UCSD-AML1 (cell line): ENCODE data around the gene MED4.
"Not testable (repeated sequence)": the region's sequence is repeated elsewhere in the genome, so short reads cannot be mapped to it uniquely, and the experiment has no call there.

Source experiments
- DNase-seq: peaks from one replicate; lab custom pipeline; 2025; ENCODE audit not compliant: unreplicated experiment; lab: John Stamatoyannopoulos, UW

MED4 gene

GRCh38 chr13:48096670-48097069 lies 1.8 kb upstream of the MED4 start:
- DNase-seq, result no peak

- DNase-seq, result peak; percentile 41
Measured at GRCh38 chr13:48094404-48094780, 512 bp downstream of the MED4 start.

- DNase-seq, result no peak
Measured at GRCh38 chr13:48093588-48093987, 1.3 kb downstream of the MED4 start.

GRCh38 chr13:48086272-48086671 lies 8.6 kb downstream of the MED4 start:
- DNase-seq, result no peak

- no peak for DNase-seq
Measured at GRCh38 chr13:48081739-48082138, 13.2 kb downstream of the MED4 start.

DNA sequence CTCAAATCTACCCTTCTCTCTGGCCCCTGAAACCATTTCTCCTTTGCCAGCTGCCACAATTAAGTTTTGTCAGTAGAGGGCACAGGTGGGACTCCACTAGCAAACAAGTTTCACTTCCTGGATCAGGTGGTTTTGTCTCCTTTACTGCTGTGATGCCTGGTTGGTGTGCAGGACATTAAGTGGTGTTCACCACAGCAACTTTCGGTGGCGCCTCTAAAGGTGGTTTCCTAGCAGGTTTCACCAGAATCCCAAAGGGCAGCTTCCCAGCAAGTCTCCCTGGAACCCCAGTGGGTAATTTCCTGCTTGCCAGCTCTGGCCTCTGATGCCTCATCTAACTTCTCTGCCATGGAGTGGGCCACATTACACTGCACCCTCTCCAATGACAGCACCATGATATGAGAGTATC lies 16.6 kb downstream of the MED4 start:
- DNase-seq, result peak; percentile 17

- DNase-seq, result no peak
Measured at GRCh38 chr13:48074006-48074405, 20.9 kb downstream of the MED4 start.

DNA sequence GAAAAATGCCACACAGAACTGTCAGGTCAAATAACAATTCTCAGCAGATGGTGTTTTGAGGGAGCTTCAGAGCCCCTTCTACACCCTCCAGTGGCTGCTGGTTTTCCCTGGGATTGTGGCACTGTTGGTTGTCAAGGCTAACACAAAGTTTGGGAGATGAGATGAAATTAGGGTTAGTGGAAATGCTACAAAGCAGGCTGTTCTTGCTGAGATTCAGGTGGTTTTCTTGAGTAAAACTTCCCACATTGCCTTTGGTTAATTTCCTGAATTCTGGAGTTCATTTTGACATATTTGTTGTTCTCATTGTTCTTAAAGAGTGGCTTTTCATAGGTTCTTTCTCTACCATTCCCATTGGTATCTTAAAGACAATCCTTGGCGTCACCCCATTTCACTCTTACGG lies 22.1 kb downstream of the MED4 start:
- no peak for DNase-seq

- DNase-seq, result no peak
Measured at GRCh38 chr13:48072304-48072703, 22.6 kb downstream of the MED4 start.

- DNase-seq, result no peak
Measured at GRCh38 chr13:48070942-48071341, 24.0 kb downstream of the MED4 start.

- no peak for DNase-seq
Measured at GRCh38 chr13:48069573-48069972, 25.3 kb downstream of the MED4 start.

- DNase-seq, result no peak
Measured at GRCh38 chr13:48068952-48069351, 26.0 kb downstream of the MED4 start.

- no peak for DNase-seq
Measured at GRCh38 chr13:48068036-48068435, 26.9 kb downstream of the MED4 start.

DNA sequence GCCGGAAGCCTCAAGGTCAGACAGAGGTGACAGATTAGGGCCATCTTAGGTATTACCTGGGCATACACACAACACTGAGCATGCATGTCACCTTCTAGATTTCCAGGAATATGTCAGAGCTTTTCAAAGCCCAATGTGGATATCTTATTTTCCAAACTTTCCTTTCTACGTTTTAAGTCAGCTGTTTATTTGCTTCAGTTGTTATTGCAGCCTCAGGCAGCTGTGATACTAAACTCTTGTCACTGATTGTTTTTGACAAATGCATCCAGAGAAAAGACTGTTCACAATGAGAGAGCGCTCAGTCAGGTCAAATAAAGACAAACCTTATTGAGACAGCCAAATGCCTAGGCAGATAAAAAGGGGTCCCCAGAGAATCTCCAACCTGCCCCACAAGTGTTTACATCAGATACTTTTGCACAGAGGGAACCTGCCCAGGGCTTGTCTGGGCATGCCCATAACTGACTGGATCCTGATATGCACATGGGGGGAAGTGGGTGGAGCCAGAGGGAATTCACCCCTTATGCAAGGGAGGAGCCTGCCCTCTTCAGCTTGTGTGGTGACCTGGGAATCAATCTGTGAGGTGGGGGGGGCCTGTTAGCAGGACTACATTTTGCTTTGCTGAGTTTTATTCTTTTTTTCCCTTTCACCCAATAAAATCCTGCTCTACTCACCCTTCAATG lies 28.5 kb downstream of the MED4 start:
- DNase-seq, result peak; percentile 42

DNA sequence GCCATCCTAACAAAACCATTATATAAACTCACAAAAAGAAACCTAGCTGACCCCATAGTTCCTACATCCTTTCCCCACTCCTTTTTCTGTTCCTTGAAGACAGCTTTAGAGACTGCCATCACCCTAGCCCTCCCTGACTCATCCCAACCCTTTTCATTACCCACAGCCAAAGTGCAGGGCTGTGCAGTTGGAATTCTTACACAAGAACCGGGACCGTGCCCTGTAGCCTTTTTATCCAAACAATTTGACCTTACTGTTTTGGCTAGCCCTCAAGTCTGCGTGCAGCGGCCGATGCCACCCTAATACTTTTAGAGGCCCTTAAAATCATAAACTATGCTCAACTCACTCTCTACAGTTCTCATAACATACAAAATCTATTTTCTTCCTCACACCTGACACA lies 35.0 kb downstream of the MED4 start:
- not testable (repeated sequence) for DNase-seq

DNA sequence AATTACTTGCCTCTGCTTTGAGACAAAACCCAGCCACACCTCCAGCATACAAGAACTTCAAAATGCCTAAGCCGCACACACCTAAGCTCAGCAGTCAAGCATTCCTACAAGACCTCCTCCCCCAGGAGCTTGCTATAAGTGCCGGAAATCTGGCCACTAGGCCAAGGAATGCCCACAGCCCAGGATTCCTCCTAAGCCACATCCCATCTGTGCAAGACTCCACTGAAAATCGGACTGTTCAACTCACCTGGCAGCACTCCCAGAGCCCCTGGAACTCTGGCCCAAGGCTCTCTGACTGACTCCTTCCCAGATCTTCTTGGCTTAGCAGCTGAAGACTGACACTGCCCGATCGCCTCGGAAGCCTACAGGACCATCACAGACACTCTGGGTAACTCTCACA lies 36.4 kb downstream of the MED4 start:
- not testable (repeated sequence) for DNase-seq

GRCh38 chr13:48055712-48056111 lies 39.2 kb downstream of the MED4 start:
- no peak for DNase-seq

- DNase-seq, result no peak
Measured at GRCh38 chr13:48054601-48055000, 40.3 kb downstream of the MED4 start.

- DNase-seq, result no peak
Measured at GRCh38 chr13:48050550-48050949, 44.4 kb downstream of the MED4 start.

GRCh38 chr13:48043789-48044503 lies 51.0 kb downstream of the MED4 start:
- no peak for DNase-seq

DNA sequence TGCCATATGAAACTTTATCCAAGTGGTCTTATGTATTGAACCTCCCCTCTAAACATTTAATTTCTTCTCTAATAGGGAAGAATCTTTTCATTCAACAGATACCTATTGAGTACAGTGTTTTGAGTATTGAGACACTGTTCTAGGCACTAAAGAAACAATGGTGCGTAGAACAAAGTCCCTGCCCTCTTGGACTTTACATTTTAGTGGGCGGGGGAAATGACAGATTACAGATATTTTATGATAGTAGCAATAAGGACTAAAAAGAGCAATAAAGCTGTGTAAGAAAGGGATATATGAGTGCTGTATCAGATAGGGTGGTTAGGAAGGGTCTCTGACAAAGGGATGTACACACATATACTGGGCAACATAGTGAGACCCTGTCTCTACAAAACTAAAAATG lies 52.0 kb downstream of the MED4 start:
- DNase-seq, result no peak

DNA sequence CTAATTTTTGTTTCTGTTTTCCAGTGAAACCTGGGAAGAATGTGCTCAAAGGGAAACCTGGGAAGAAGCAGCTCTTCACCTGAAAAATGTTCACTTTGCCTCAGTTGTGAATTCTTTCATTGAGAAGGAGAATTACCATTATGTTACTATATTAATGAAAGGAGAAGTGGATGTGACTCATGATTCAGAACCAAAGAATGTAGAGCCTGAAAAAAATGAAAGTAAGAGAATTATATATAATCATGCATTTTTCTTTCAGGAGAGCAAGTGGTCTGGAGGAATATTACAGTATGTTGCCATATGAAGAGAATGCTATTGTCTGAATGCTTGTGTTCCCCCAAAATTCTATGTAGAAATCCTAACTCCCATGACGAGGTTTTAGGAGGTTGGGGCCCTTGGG lies 54.0 kb downstream of the MED4 start:
- no peak for DNase-seq

GRCh38 chr13:48040049-48040448 lies 54.9 kb downstream of the MED4 start:
- no peak for DNase-seq
